GM18907 (cell line): ENCODE results near the gene SCG3.

Source experiments
- ATAC-seq: cut with Tn5 transposase; IDR thresholded peaks from one replicate; pipeline ENCODE4 v1.9.1; 2021; ENCODE audit warnings: mild to moderate bottlenecking, moderate library complexity; ENCODE audit not compliant: unreplicated experiment

SCG3 gene

DNA sequence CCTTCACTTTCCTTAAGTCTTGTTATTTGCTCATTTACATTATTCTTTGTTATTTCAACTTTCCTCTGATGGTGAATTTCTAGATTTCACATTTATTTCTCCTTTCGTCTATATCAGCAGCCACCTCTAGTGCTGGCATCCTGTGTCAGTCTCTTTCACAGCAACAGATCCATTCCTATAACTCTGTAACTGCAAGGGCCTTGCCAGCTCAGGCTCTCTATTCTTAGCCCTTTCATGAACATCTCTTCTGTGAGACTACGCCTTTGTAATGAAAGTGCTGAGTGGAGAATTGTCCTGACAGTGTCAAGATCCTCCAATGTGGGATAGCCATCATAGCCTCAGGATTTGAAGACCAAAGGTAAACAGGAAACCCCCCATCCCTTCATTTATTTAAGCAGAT lies 3.9 kb upstream of the SCG3 start:
- ATAC-seq, result no peak

- ATAC-seq, result no peak
Measured at GRCh38 chr15:51678096-51678495, 3.2 kb upstream of the SCG3 start.

DNA sequence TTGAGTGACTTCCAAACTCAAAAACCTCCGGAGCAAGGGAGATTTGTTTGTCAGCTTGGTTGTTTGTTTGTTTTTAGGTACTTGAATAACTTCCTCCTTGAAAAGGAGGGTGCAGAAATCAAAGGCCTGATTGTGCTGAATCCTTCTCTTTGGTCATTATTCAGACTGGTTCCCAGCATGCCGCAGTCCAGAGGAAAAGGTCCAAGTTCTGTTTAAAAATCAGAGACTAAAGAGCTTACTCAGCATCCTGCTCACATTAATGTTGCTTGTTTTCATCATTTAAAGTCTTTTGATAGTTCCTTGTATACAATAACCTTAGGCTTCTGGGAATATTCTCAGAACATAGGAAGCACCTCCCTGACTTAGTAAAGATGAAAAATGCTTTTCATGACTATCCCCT lies 982 bp upstream of the SCG3 start:
- no peak for ATAC-seq

DNA sequence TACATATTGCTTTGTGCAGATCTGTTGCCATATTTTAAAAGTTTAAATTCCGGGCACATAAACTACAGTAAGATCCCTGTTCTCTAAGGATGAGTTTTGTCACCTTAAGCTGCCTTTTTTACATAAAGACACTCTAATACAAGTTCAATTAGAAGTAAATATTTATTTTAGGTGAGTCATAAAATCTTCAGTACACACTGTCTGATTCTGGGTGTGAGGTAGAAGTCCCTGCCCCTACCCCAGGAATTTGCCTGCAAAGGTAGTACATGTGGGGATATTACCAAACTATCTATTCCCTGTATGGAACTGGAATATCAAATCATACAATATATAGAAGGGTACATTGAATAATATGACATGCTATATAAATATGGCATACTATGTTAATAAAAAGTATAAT lies 6.3 kb downstream of the SCG3 start:
- no peak for ATAC-seq

DNA sequence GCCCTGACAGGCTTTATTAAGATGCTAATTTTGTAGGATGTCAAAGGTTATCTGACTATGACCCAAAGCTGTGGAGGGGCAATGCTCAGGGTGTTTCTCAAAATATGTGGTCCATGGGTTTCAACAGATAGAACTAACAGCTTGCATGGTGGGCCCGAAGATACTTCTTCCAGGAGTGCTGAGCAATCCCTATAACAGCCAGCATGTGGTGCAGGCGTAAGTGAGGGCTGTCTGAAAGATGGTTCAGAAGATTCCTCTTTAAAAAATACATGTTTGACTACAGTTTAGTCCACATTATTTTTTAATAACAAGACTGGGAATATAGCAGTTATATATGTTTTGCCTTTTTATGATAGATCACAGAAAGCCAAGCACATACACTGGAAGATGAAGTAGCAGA lies 7.6 kb downstream of the SCG3 start:
- ATAC-seq, result no peak

GRCh38 chr15:51692154-51692553 lies 10.9 kb downstream of the SCG3 start:
- no peak for ATAC-seq

GRCh38 chr15:51696566-51696965 lies 15.3 kb downstream of the SCG3 start:
- no peak for ATAC-seq

GRCh38 chr15:51697163-51697562 lies 15.9 kb downstream of the SCG3 start:
- no peak for ATAC-seq

GRCh38 chr15:51699373-51699772 lies 18.1 kb downstream of the SCG3 start:
- ATAC-seq, result no peak

GRCh38 chr15:51702710-51703109 lies 21.4 kb downstream of the SCG3 start:
- ATAC-seq, result no peak

- no peak for ATAC-seq
Measured at GRCh38 chr15:51706291-51706690, 25.0 kb downstream of the SCG3 start.

- ATAC-seq, result no peak
Measured at GRCh38 chr15:51706926-51707608, 25.8 kb downstream of the SCG3 start.

DNA sequence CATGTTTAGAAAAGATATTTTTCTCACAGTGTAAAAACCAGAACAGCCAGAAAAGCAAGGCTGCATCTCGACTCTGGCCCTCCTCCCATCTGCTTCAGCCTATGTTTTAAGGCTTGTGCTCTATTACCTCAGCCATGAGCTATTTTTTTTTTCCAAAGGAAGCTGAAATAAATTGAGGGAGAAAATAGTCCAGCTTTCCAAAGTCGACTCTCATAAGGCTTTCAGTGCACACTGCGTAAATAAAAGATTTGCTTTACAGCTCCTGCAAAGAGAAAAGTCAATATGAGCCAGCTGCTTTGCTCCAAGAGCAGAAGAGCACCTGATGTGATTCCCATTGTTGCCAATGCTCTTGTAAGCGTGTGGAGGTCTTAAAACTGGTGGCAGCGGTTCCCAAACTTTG lies 26.7 kb downstream of the SCG3 start:
- no peak for ATAC-seq

GRCh38 chr15:51709031-51709430 lies 27.7 kb downstream of the SCG3 start:
- ATAC-seq, result no peak

GRCh38 chr15:51714162-51714561 lies 32.9 kb downstream of the SCG3 start:
- ATAC-seq, result no peak

- no peak for ATAC-seq
Measured at GRCh38 chr15:51714911-51715310, 33.6 kb downstream of the SCG3 start.

DNA sequence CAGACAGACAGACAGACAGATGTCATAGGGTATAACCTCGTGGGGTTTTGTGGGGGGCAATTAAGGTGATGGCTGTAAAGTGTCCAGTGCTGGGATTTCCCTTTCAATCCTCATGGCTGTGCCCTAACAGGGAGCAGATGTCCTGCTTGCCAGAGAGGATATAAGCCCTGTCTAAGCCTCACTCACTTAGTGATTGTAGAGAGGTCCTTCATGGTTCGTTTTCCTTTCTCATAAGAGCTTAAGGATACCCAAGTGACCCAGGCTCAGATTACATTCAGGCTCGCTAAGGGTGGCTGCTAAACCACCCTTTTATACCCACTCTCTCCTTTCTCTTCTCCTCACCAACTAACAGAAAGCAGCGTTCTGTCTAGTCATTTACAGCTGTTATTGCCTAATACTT lies 36.9 kb downstream of the SCG3 start:
- no peak for ATAC-seq

- no peak for ATAC-seq
Measured at GRCh38 chr15:51718746-51719145, 37.4 kb downstream of the SCG3 start.

- ATAC-seq, result no peak
Measured at GRCh38 chr15:51720201-51720995, 39.1 kb downstream of the SCG3 start.

DNA sequence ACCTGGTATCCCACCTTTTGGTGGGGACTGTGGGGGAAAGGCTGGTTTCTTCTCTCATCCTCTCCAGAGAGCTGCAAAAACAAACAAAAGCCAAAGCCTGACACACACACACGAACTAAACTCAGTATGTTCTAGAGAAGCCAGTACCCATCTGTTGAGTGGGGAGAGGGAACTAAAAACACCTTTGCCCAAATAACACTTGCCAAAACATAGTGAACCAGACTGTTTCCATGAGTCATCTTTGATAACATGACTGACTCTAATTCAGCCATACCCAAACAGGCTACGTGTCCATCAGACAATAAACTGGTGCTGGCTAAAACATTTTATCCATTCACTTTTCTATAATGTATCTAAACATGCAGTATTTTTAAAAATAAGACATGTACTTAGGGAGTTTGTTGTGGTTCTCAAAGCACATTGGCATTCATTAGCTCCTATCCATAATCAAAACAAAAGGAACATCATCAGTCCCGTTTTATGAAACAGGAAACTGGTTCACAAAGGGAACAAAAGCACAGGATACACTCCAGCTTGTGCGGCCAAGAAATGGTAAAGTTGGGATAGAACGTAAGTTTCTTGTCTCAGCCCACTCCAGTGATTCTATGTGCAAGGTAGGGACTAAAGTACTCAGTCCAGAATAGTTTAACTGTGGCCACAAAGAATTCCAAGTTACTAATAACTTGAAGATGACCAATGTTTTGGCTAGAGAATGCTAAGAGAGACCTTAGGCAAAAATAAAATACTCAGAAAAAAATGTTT lies 40.1 kb downstream of the SCG3 start:
- no peak for ATAC-seq

GRCh38 chr15:51724199-51724598 lies 42.9 kb downstream of the SCG3 start:
- ATAC-seq, result no peak

DNA sequence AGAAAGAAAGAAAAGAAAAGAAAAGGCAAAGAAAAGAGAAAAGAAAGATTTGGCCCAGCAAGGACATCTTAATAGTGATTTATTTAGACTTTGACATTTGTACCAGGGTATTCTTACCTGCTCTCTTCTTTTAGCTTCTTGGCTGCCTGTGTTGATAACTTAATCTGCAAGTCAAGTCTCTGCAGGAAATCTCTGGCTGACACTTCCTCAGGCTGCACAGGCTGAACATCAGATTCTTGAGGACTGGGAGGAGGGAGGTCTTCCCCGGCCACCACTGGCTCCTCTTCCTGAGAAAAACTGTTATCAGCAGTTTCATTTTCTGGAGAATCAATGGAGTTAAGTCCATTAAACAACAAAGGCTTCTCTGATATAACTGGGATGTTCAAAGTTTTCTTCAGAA lies 43.4 kb downstream of the SCG3 start:
- ATAC-seq, result no peak
